Measurements from ENCODE around the gene CALB2.
"Not testable (repeated sequence)": the region's sequence is repeated elsewhere in the genome, so short reads cannot be mapped to it uniquely, and the experiment has no call there.

The CALB2 gene

GRCh38 chr16:71358464-71358998, at the start of gene CALB2:
Gene CALB2, plus strand, starts transcription at chr16:71358723. Its CDS starts 70 bp downstream, at chr16:71358793.
- DNase-seq (ENCODE audit: low read depth), result peak; percentile 66
- H3K4me3 ChIP-seq (ENCODE audit: low read depth, low read length), result no peak within 1 kb of the TSS
- TF ChIP-seq MYC (IDR thresholded peaks at IDR 0.05; ENCODE audit: low read depth, low read length) (no peak; the same call in 1 of the 2 replicates), CTCF (IDR thresholded peaks at IDR 0.05; ENCODE audit: low read depth, low read length) (peak; percentile 47), MAX (IDR thresholded peaks at IDR 0.05; ENCODE audit: low read depth, low read length) (0 out of 2 replicates have a peak, but pooled peaks have one; percentile 17), POLR2A (IDR thresholded peaks at IDR 0.05; ENCODE audit: extremely low read depth, insufficient read length) (no peak)

GRCh38 chr16:71311553-71312158, 46.9 kb upstream of the CALB2 start:
- TF ChIP-seq CTCF (IDR thresholded peaks at IDR 0.05; ENCODE audit: low read depth, low read length) (peak; percentile 87), MYC (IDR thresholded peaks at IDR 0.05; ENCODE audit: low read depth, low read length) (no peak)
- DNase-seq (ENCODE audit: low read depth), result peak; percentile 51
- H3K4me3 ChIP-seq (ENCODE audit: low read depth, low read length), result no peak overlapping the region

- not testable (repeated sequence) for DNase-seq (ENCODE audit: low read depth); H3K4me3 ChIP-seq (ENCODE audit: low read depth, low read length)
Observed at GRCh38 chr16:71313591-71313990, 44.9 kb upstream of the CALB2 start.

GRCh38 chr16:71315269-71315668, 43.3 kb upstream of the CALB2 start:
- H3K4me3 ChIP-seq (ENCODE audit: low read depth, low read length), result no peak overlapping the region
- DNase-seq (ENCODE audit: low read depth), result no peak
- TF ChIP-seq MYC (IDR thresholded peaks at IDR 0.05; ENCODE audit: low read depth, low read length) (no peak), MAX (IDR thresholded peaks at IDR 0.05; ENCODE audit: low read depth, low read length) (no peak), POLR2A (IDR thresholded peaks at IDR 0.05; ENCODE audit: extremely low read depth, insufficient read length) (no peak), CTCF (IDR thresholded peaks at IDR 0.05; ENCODE audit: low read depth, low read length) (no peak)

- TF ChIP-seq POLR2A (IDR thresholded peaks at IDR 0.05; ENCODE audit: extremely low read depth, insufficient read length) (no peak), MYC (IDR thresholded peaks at IDR 0.05; ENCODE audit: low read depth, low read length) (no peak), MAX (IDR thresholded peaks at IDR 0.05; ENCODE audit: low read depth, low read length) (no peak), CTCF (IDR thresholded peaks at IDR 0.05; ENCODE audit: low read depth, low read length) (no peak)
- DNase-seq (ENCODE audit: low read depth), result no peak
- no peak overlapping the region for H3K4me3 ChIP-seq (ENCODE audit: low read depth, low read length)
Observed at GRCh38 chr16:71319999-71320398, 38.5 kb upstream of the CALB2 start.

- H3K4me3 ChIP-seq (ENCODE audit: low read depth, low read length), result no peak overlapping the region
- TF ChIP-seq POLR2A (IDR thresholded peaks at IDR 0.05; ENCODE audit: extremely low read depth, insufficient read length), result no peak
- TF ChIP-seq MYC (IDR thresholded peaks at IDR 0.05; ENCODE audit: low read depth, low read length), result no peak
- TF ChIP-seq MAX (IDR thresholded peaks at IDR 0.05; ENCODE audit: low read depth, low read length), result no peak
- no peak for TF ChIP-seq CTCF (IDR thresholded peaks at IDR 0.05; ENCODE audit: low read depth, low read length)
- no peak for DNase-seq (ENCODE audit: low read depth)
Observed at GRCh38 chr16:71327720-71328119, 30.8 kb upstream of the CALB2 start.
